Upper lobe of right lung (tissue), 1 donor: ENCODE data around the gene WBP2. TPM values are rescaled to one million over a fixed set of nuclear protein-coding genes. Genes with fewer than 3 reads are reported as not detected.

Source experiments
- ATAC-seq: fragments of 200-7000 bp; cut with Tn5 transposase; one replicate; pipeline ENCODE4 v1.9.1; 2020; ENCODE audit warnings: mild to moderate bottlenecking, moderate library complexity
- DNase-seq: peaks from one replicate; pipeline ENCODE4 v3.0.0-alpha.2; 2020
- H3K27ac ChIP-seq: fragments of 200-600 bp; one replicate; pipeline ENCODE4 v1.8.0; 2022
- H3K27me3 ChIP-seq: fragments of 200-600 bp; one replicate; pipeline ENCODE4 v1.8.0; 2022; ENCODE audit warnings: mild to moderate bottlenecking
- H3K36me3 ChIP-seq: fragments of 200-600 bp; one replicate; pipeline ENCODE4 v1.8.0; 2022
- H3K4me1 ChIP-seq: fragments of 200-600 bp; one replicate; pipeline ENCODE4 v1.8.0; 2022
- H3K4me3 ChIP-seq: fragments of 200-600 bp; one replicate; pipeline ENCODE4 v1.8.0; 2022; ENCODE audit warnings: mild to moderate bottlenecking
- H3K9me3 ChIP-seq: fragments of 200-600 bp; one replicate; pipeline ENCODE4 v1.8.0; 2022
- CTCF ChIP-seq: fragments of 200-600 bp; IDR thresholded peaks from one replicate; pipeline ENCODE4 v1.8.0; 2022; ENCODE audit warnings: antibody characterized with exemption
- intact Hi-C: fragments of 100-400 bp; cut with DNase I; formaldehyde crosslinking; loops from one replicate; pipeline ENCODE4 v1.11.0; 2022
- total RNA-seq: library from RNA; stranded (reverse); fragmentation: NEBNext Ultra II Directional; extraction: Animal tissue kit (Norgen Biotek cat#: 25700); gene quantifications from one replicate; pipeline ENCODE4 v1.2.1, GENCODE V29; 2021
- donor health status: DM: no; HTN: yes; CAD: no; lungs with severe emphysema.

Gene WBP2
- total RNA-seq, 1 donor from 2014 or later = 156 TPM

- H3K9me3 ChIP-seq = no peaks in the 10 kb centered on the region
- ATAC-seq = no peak
- no peak for DNase-seq
- no peak overlapping the region for H3K27ac ChIP-seq
- no peak for TF ChIP-seq CTCF
- intact Hi-C loops = no loop called here
- no peaks in the 10 kb centered on the region for H3K27me3 ChIP-seq
- no peak overlapping the region for H3K4me3 ChIP-seq
- peaks cover 52% of the 10 kb centered on the region for H3K36me3 ChIP-seq
- H3K4me1 ChIP-seq = peaks cover 24% of the 10 kb centered on the region
Observed at GRCh38 chr17:75899353-75899752, 44.2 kb upstream of the WBP2 start.

- peaks cover 52% of the 10 kb centered on the region for H3K36me3 ChIP-seq
- ATAC-seq (no peak), DNase-seq (no peak)
- no peak overlapping the region for H3K4me3 ChIP-seq
- H3K9me3 ChIP-seq = no peaks in the 10 kb centered on the region
- intact Hi-C loops = no loop called here
- H3K27ac ChIP-seq = no peak overlapping the region
- H3K27me3 ChIP-seq = no peaks in the 10 kb centered on the region
- peaks cover 20% of the 10 kb centered on the region for H3K4me1 ChIP-seq
- no peak for TF ChIP-seq CTCF
Observed at GRCh38 chr17:75898791-75899190, 43.7 kb upstream of the WBP2 start.

GRCh38 chr17:75898065-75898464, 42.9 kb upstream of the WBP2 start:
- H3K27me3 ChIP-seq = no peaks in the 10 kb centered on the region
- DNase-seq (no peak), ATAC-seq (no peak)
- H3K4me1 ChIP-seq = peaks cover 13% of the 10 kb centered on the region
- no peaks in the 10 kb centered on the region for H3K9me3 ChIP-seq
- no peak overlapping the region for H3K27ac ChIP-seq
- no peak overlapping the region for H3K4me3 ChIP-seq
- intact Hi-C loops = no loop called here
- no peak for TF ChIP-seq CTCF
- peaks cover 52% of the 10 kb centered on the region for H3K36me3 ChIP-seq

GRCh38 chr17:75897160-75898019, 42.3 kb upstream of the WBP2 start:
- peak overlapping the region; percentile 77 for H3K4me3 ChIP-seq

GRCh38 chr17:75896415-75897159, 41.5 kb upstream of the WBP2 start, which contains the start of gene TRIM65:
TSS of gene TRIM65 (minus strand) at chr17:75896951. CDS start at chr17:75896937, 14 bp downstream.
- ATAC-seq = peak; percentile 89
- peak; percentile 24 for TF ChIP-seq CTCF
- intact Hi-C loops = no loop called here
- DNase-seq = peak; percentile 93
- Histone ChIP-seq H3K36me3 (peaks cover 46% of the 10 kb centered on the region), H3K27me3 (no peaks in the 10 kb centered on the region), H3K9me3 (no peaks in the 10 kb centered on the region), H3K4me3 (peak within 1 kb of the TSS; percentile 77), H3K27ac (peak within 1 kb of the TSS; percentile 95), H3K4me1 (peaks cover 13% of the 10 kb centered on the region)

More at GRCh38 chr17:75897160-75898019, 42.3 kb upstream of the WBP2 start:
- Histone ChIP-seq H3K27me3 (no peaks in the 10 kb centered on the region), H3K36me3 (peaks cover 47% of the 10 kb centered on the region), H3K27ac (peak overlapping the region; percentile 95), H3K4me1 (peaks cover 13% of the 10 kb centered on the region), H3K9me3 (no peaks in the 10 kb centered on the region)
- intact Hi-C loops = no loop called here
- no peak for TF ChIP-seq CTCF
- ATAC-seq (no peak), DNase-seq (peak; percentile 66)
